NCI-H774 (cell line): ENCODE results near the gene MYO1B.

Experiments
- DNase-seq: peaks from one replicate; lab custom pipeline; 2025; lab: John Stamatoyannopoulos, UW

MYO1B gene

GRCh38 chr2:191462370-191462769 lies 217.2 kb downstream of the MYO1B start:
- no peak for DNase-seq

- DNase-seq, result no peak
Measured at GRCh38 chr2:191463790-191464189, 218.6 kb downstream of the MYO1B start.

- no peak for DNase-seq
Measured at GRCh38 chr2:191465766-191466420, 220.7 kb downstream of the MYO1B start.

- no peak for DNase-seq
Measured at GRCh38 chr2:191467113-191467512, 221.9 kb downstream of the MYO1B start.

GRCh38 chr2:191470306-191470705 lies 225.1 kb downstream of the MYO1B start:
- no peak for DNase-seq

GRCh38 chr2:191474464-191474863 lies 229.3 kb downstream of the MYO1B start:
- DNase-seq, result no peak
